HG03521 (cell line): ENCODE results near the gene TRPC4AP.

ENCODE experiments used
- ATAC-seq: cut with Tn5 transposase; IDR thresholded peaks from one replicate; pipeline ENCODE4 v1.9.1; 2021; ENCODE audit warnings: mild to moderate bottlenecking, moderate library complexity; ENCODE audit not compliant: unreplicated experiment

TRPC4AP gene

DNA sequence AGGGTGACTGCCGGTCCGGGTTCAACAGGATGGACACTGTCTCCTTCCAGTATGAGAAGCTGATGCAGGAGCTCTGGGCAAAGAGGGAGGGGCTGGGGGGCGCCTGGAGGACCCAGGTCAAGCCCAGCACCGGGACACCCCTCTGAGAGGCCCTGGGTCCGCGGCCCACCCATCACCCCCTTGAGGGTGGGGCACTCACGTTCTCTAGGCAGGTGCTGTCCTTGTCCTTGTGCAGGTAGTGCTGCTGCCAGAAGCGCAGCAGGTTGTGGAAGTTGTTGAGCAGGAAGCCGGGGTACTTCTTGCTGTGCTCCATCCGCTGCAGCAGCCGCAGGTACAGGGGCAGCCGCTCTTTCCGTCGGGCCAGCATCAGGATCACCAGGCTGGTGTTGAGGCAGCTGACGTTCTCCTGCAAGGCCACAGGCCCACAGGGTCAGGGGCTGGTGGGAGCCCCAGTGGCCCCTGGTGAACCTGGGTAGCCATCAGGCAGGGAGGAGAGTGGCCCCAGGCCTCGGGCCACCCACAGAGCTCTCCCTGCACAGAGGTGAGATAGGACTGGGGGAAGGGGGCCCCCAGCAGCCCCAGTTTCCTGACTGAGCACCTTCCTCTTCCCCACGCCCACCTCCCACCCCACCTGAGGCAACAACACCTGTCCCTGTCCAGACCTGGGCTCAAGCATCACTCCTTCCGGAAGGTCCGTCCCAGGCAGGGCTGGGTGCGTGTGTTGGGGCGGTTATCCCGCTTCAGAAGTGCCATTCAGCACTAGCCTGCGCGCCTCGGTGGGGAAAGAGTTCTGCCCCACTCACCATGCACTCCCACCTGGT is 89.2 kb downstream of the TRPC4AP start:
- ATAC-seq, result no peak

DNA sequence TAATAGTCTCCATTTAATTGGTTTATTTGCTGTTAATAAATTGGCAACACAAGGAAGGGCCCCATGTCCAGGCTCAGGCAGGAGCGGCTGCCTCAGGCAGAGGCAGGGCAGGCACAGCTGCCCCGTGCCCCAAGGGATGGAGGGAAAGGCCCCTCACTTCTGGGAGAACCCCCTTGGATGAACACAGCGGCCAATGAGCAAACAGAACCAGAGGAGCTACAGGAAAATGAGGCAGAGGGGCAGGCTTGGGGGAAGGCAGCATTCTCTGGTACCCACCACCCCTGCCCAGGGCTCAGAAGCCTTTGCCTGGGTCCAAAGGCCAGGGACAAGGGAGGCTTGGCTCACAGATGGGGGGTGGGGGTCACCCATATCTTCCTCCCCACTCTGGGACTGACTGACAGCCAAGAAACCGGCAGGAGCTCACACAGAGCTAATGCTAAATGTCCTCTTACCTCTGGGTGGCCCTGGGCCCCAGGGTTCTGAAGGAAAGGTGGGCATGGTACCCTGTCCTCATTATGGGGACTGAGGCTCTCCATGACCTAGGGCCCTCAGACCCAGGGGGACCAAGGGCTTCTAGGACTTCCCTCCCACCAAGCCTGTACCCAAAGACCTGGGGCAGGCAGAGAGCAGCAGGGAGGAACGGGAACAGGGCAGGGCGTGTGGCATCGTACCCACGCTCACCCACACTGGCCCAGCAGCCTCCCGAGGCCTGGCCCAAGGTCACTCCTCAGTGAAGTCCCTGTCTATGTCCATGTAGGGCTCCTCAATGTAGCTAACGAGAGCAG is 90.0 kb downstream of the TRPC4AP start:
- no peak for ATAC-seq

- ATAC-seq, result no peak
Observed at GRCh38 chr20:35001596-35002362, 90.8 kb downstream of the TRPC4AP start.

- no peak for ATAC-seq
Observed at GRCh38 chr20:35000922-35001595, 91.5 kb downstream of the TRPC4AP start.

- no peak for ATAC-seq
Observed at GRCh38 chr20:35000311-35000921, 92.2 kb downstream of the TRPC4AP start.

DNA sequence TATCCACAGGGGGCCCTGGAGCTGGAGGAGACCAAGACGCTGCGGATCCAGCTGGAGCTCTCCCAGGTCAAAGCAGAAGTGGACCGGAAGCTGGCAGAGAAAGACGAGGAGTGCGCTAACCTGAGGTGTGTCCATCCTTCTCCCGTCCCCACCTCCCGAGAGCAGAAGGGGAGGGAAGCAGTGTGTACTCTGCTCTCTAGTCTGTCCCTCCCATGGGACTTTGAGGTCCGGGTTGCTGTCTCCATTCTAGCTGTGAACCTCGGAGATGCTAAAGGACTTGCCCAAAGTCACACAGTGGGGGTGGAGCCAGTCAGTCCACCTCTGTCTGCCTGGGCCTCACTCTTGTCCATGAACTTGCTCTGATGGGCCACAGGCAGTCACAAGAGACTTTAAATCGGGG is 92.8 kb downstream of the TRPC4AP start:
- ATAC-seq, result no peak

DNA sequence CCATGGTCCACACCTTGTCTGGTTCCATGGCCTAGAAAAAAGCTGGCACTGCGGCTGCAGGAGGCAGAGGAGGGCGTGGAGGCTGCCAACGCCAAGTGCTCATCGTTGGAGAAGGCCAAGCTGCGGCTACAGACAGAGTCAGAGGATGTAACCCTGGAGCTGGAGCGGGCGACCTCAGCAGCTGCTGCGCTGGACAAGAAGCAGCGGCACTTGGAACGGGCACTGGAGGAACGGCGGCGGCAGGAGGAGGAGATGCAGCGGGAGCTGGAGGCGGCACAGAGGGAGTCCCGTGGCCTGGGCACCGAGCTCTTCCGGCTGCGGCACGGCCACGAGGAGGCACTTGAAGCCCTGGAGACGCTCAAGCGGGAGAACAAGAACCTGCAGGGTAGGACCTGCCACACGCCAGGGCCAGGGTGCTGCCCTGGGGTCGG is 93.6 kb downstream of the TRPC4AP start:
- ATAC-seq, result no peak

DNA sequence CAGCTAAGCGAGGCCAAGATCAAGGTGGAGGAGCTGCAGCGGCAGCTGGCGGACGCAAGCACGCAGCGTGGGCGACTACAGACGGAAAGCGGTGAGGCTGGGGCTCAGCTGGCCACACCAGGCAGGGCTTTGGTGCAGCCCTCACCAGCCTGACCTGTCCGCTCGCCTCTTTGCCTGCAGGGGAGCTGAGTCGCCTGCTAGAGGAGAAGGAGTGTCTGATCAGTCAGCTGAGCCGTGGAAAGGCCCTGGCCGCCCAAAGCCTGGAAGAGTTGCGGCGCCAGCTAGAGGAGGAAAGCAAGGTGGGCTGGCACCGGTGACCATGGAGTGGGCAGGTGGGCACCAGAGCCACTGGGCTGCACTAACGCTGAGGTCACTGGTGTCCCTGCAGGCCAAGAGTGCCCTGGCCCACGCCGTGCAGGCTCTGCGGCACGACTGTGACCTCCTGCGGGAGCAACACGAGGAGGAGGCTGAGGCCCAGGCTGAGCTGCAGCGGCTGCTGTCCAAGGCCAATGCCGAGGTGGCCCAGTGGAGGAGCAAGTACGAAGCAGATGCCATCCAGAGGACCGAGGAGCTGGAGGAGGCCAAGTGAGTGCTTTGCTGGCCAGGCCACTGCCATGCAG is 94.2 kb downstream of the TRPC4AP start:
- no peak for ATAC-seq

GRCh38 chr20:34997774-34998173 is 94.8 kb downstream of the TRPC4AP start:
- ATAC-seq, result no peak

DNA sequence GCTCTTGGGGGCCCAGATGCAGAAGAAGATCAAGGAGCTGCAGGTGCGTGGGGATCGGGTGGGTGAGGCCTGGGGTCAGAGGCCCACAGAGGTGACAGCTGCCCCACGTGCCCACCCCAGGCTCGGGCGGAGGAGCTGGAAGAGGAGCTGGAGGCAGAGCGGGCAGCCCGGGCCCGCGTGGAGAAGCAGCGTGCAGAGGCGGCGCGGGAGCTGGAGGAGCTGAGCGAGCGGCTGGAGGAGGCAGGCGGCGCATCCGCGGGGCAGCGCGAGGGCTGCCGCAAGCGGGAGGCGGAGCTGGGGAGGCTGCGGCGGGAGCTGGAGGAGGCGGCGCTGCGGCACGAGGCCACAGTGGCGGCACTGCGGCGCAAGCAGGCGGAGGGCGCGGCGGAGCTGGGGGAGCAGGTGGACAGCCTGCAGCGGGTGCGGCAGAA is 95.5 kb downstream of the TRPC4AP start:
- ATAC-seq, result no peak

GRCh38 chr20:34996243-34997028 is 96.2 kb downstream of the TRPC4AP start:
- ATAC-seq, result no peak

DNA sequence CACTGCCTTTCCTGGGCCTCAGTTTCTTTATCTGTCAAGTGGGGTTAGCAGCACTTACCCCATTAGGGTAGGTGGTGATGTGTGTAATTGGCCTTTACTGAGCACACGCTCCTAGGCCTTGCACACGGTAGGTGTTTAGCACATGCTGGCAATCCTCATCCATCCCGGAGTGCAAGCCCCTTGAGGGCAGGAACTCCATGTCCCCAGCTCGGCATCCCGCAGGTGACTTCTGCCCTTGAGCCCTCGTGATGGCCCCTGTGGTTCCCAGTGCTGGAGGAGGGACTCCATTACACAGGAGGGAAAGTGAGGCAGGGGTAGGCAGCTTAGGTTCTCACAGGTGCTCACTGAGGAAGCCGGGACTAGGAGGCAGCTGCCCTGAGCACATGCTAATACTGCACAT is 96.9 kb downstream of the TRPC4AP start:
- no peak for ATAC-seq

DNA sequence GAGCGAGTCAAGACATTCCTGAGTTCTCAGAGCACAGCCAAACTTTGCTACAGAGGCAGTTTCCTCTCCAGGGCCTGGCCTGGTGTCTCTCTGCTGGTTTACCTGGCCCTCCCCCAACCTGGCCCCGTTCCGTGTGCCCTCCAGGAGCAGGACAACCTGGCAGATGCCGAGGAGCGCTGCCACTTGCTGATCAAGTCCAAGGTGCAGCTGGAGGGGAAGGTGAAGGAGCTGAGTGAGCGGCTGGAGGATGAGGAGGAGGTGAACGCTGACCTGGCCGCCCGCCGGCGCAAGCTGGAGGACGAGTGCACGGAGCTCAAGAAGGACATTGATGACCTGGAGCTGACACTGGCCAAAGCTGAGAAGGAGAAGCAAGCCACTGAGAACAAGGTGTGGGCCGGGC is 97.4 kb downstream of the TRPC4AP start:
- ATAC-seq, result no peak

GRCh38 chr20:34994509-34995131 is 98.0 kb downstream of the TRPC4AP start:
- ATAC-seq, result no peak

DNA sequence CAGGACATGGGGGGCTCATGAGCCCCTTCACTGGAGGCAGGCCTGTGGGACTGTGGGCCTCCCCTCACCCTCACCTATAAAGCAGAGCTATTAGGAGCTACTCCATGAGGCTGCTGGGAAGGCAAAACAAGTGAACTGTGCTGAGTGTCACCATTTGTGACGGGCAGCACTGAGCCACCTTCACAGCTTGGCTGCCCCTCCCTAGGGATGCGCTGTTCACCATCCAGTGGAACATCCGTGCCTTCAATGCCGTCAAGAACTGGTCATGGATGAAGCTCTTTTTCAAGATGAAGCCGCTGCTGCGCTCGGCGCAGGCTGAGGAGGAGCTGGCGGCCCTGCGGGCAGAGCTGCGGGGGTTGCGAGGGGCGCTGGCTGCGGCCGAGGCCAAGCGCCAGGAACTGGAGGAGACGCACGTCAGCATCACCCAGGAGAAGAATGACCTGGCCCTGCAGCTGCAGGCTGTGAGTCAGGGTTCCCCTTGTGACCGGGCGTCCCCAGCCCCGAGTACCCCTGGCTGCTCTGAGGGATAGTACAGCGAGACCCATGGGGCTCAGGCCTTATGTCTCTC is 98.6 kb downstream of the TRPC4AP start:
- ATAC-seq, result no peak

- ATAC-seq, result no peak
Observed at GRCh38 chr20:34992751-34993417, 99.7 kb downstream of the TRPC4AP start.

DNA sequence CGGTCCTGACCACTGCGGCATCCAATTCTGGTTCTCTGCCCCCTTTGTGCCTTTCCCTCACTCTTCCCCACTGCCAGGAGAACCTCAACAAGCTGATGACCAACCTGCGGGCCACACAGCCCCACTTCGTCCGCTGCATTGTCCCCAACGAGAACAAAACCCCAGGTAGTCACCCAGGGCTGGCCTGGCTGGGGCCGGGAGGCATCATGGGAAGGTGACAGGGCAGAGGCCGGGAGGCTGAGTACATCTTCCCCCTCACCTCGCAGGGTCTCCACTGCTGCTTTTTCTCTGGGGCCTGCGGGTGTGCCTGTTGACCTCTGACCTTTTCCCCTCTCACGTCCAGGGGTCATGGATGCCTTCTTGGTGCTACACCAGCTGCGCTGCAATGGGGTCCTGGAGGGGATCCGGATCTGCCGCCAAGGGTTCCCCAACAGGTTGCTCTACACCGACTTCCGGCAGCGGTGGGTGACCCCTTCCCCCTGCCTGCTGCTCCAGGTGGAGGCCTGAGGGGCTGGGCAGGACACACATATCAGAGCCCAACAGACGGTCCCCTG is 101.9 kb downstream of the TRPC4AP start:
- ATAC-seq, result no peak

DNA sequence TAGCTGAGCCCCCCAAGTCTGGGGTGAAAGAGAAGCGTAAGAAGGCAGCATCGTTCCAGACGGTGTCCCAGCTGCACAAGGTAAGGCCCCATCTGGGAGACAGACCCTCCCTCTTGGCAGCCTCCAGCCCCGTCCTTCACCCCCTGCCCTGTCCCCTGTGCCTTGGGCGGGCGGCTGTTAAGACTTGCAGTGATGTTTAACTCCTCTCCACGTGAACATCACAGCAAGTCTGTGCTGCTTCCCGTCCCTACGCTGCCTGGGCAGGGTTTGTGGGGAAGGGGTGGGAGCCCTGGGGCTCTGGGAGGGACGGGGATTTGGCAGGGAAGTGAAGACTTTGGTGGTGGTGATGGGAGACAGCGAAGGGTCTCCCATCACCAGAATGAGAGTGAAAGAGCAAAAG is 102.4 kb downstream of the TRPC4AP start:
- ATAC-seq, result no peak
